SH-SY5Y (cell line): ENCODE measurements around the gene CLDN6.

Experiments used
- GATA2 ChIP-seq: IDR thresholded peaks from 2 replicates; pipeline ENCODE4 v1.6.1; 2011; ENCODE audit warnings: mild to moderate bottlenecking, low read depth, low read length
- GATA3 ChIP-seq: IDR thresholded peaks from 2 replicates; pipeline ENCODE4 v1.6.1; 2011; ENCODE audit warnings: low read depth, mild to moderate bottlenecking, low read length, moderate library complexity

DNA sequence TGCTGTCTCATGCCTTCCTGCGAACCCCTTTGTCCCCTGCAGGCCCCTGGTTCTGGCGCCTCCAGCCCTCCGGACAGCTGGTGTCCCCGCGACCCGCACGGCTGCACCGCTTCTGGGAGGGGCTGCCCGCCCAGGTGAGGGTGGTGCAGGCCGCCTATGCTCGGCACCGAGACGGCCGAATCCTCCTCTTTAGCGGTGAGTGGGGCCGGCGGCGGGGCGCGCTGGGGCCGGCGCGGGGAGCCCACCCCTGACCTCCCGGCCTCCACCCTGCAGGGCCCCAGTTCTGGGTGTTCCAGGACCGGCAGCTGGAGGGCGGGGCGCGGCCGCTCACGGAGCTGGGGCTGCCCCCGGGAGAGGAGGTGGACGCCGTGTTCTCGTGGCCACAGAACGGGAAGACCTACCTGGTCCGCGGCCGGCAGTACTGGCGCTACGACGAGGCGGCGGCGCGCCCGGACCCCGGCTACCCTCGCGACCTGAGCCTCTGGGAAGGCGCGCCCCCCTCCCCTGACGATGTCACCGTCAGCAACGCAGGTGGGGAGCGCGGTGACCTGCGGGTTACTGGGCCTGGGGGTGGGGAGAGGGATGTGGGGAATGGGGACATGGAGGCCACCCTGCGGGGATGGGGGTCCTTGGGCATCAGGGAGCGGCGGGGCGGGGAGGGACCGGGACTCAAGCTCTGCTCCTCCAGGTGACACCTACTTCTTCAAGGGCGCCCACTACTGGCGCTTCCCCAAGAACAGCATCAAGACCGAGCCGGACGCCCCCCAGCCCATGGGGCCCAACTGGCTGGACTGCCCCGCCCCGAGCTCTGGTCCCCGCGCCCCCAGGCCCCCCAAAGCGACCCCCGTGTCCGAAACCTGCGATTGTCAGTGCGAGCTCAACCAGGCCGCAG, 40.4 kb upstream of the CLDN6 start:
- TF ChIP-seq GATA3 (no peak), GATA2 (no peak)
